GM21367 (cell line): ENCODE results near the gene CCSER1.
"Not testable (repeated sequence)": the region's sequence is repeated elsewhere in the genome, so short reads cannot be mapped to it uniquely, and the experiment has no call there.

Experiments
- ATAC-seq: cut with Tn5 transposase; IDR thresholded peaks from one replicate; pipeline ENCODE4 v1.9.1; 2021; ENCODE audit not compliant: unreplicated experiment

Gene CCSER1

GRCh38 chr4:91108751-91109150, 981.6 kb downstream of the CCSER1 start:
- ATAC-seq = no peak

- no peak for ATAC-seq
These were observed 984.4 kb downstream of the CCSER1 start for GRCh38 chr4:91111556-91111955.

GRCh38 chr4:91113130-91113706, 986.0 kb downstream of the CCSER1 start:
- no peak for ATAC-seq

- no peak for ATAC-seq
These were observed 987.2 kb downstream of the CCSER1 start for GRCh38 chr4:91114386-91114785.

- ATAC-seq = no peak
These were observed 989.7 kb downstream of the CCSER1 start for GRCh38 chr4:91116861-91117260.

GRCh38 chr4:91118597-91118996, 991.4 kb downstream of the CCSER1 start:
- ATAC-seq = no peak

- ATAC-seq = no peak
These were observed 996.5 kb downstream of the CCSER1 start for GRCh38 chr4:91123742-91124141.

GRCh38 chr4:91127192-91127591, 1000.0 kb downstream of the CCSER1 start:
- no peak for ATAC-seq

GRCh38 chr4:91127831-91128230, 1000.6 kb downstream of the CCSER1 start:
- no peak for ATAC-seq

GRCh38 chr4:91128519-91128918, 1001.3 kb downstream of the CCSER1 start:
- ATAC-seq = no peak

GRCh38 chr4:91147067-91147466, 1019.9 kb downstream of the CCSER1 start:
- ATAC-seq = no peak

- ATAC-seq = not testable (repeated sequence)
These were observed 1026.8 kb downstream of the CCSER1 start for GRCh38 chr4:91154041-91154440.

GRCh38 chr4:91167864-91168653, 1040.9 kb downstream of the CCSER1 start:
- not testable (repeated sequence) for ATAC-seq

- no peak for ATAC-seq
These were observed 1043.6 kb downstream of the CCSER1 start for GRCh38 chr4:91170768-91171167.

- ATAC-seq = no peak
These were observed 1044.0 kb downstream of the CCSER1 start for GRCh38 chr4:91171217-91171616.

- ATAC-seq = not testable (repeated sequence)
These were observed 1057.9 kb downstream of the CCSER1 start for GRCh38 chr4:91185061-91185460.

GRCh38 chr4:91198951-91199350, 1071.8 kb downstream of the CCSER1 start:
- ATAC-seq = no peak

- ATAC-seq = no peak
These were observed 1080.3 kb downstream of the CCSER1 start for GRCh38 chr4:91207535-91207934.

- no peak for ATAC-seq
These were observed 1085.0 kb downstream of the CCSER1 start for GRCh38 chr4:91212211-91212610.

- ATAC-seq = not testable (repeated sequence)
These were observed 1090.7 kb downstream of the CCSER1 start for GRCh38 chr4:91217831-91218403.

GRCh38 chr4:91220315-91220714, 1093.1 kb downstream of the CCSER1 start:
- ATAC-seq = no peak

GRCh38 chr4:91222014-91222413, 1094.8 kb downstream of the CCSER1 start:
- ATAC-seq = no peak
